GM21526 (cell line): Measurements from ENCODE around the gene NECAP2.

ENCODE experiments used
- ATAC-seq: cut with Tn5 transposase; IDR thresholded peaks from one replicate; pipeline ENCODE4 v1.9.1; 2021; ENCODE audit warnings: moderate library complexity; ENCODE audit not compliant: unreplicated experiment, low FRiP score

NECAP2 gene, protein sequence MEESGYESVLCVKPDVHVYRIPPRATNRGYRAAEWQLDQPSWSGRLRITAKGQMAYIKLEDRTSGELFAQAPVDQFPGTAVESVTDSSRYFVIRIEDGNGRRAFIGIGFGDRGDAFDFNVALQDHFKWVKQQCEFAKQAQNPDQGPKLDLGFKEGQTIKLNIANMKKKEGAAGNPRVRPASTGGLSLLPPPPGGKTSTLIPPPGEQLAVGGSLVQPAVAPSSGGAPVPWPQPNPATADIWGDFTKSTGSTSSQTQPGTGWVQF

GRCh38 chr1:16440470-16441281 lies at the start of gene NECAP2:
TSS of gene NECAP2 (plus strand) at chr1:16440724. CDS start at chr1:16440762, 38 bp downstream.
- peak; percentile 85 for ATAC-seq

DNA sequence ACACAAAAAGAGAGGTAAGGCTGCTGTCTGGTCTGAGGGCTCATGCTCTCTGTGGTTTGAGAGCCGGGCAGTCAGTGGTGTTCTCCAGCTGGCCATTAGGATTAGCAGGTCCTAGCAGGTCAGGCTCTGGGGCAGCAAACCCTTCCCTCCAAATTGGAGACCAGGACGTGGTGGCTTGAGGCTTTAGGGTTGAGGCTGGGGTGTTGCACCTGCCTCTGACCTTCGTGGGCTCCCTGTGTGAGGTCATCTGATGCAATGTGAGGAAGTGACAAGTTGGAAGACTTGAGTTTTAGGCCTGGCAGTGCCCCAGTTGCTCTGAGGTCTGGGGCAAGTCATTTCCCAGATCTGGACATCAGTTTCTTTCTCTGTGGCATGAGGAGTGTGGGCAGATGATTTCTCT lies 49.1 kb upstream of the NECAP2 start:
- no peak for ATAC-seq

- no peak for ATAC-seq
These were observed 47.6 kb upstream of the NECAP2 start for GRCh38 chr1:16392740-16393569.

DNA sequence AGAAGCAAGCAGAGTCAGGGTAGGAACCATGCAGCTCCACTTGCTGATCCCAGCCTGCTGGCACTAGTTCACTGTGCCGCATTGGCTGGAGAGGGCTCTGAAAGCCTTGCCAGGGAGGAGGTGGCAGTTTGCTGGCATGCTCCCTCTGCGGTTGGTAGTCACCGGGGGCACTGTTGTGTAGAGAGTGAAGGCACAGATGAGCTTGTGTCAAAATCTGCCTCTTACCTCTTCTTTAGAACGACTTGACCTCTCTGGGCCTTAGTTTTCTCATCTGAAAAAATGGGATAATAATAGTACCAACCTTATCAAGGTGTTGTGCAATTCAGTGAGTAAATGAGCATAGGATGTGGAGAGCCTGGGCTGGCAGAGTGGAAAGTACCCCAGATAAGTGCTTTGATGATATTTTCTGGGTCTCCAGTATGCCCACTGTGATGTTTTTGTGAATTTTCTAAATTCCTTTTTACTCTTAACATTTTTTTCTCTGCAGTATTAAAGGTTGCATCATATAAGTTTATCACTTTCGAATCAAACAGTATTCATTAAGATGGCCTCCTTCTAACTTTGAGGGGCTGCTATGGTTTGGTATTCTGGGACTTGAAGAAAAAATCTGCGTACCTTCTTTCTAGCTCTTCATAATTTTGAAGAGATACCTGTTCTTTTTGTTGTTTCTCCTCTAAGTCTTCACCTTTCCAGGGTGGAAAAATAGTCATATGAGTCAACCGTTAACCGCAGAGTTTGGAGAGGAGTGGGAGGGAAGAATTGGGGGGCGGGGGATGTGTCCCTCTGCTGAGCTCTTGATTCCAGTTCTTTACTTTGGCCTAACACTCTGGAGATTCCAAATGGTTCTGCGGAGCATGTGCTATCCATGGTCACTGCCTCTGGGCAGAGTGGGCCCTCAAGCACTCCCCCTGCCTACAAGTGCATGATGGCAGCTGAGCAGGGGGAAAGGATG lies 46.7 kb upstream of the NECAP2 start:
- ATAC-seq: no peak

- no peak for ATAC-seq
These were observed 45.5 kb upstream of the NECAP2 start for GRCh38 chr1:16394977-16395376.

GRCh38 chr1:16396591-16396990 lies 43.9 kb upstream of the NECAP2 start:
- ATAC-seq: no peak

- ATAC-seq: no peak
These were observed 43.4 kb upstream of the NECAP2 start for GRCh38 chr1:16397120-16397519.

DNA sequence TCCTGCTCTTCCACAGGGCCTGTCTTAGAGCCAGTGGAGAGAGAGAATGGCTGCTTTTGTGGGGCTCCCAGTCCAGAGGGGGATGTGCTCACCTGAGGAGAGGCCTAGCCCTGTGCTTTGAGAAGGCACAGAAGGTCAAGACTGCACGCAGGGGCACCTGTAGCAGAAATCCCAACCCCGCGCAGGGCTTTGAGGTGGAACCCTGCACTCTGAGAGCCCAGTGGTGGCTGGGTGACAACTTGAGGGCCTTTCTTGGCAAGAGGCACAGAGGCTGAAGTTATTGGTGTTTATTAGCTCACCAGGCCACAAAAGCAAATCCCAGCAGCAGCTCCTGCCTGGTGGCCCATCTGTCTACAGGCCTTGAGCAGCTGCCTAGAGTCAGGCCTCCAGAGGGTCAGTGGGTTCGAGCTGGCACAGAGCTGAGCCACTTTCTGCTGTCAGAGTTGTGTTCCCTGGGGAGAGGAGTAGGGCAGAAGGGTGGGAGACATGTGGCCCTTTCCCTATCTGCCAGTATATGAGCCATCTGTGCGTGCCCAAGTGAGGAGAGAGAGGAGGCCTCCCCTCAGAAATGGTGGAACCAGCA lies 42.1 kb upstream of the NECAP2 start:
- no peak for ATAC-seq

GRCh38 chr1:16402742-16403141 lies 37.8 kb upstream of the NECAP2 start:
- no peak for ATAC-seq

- no peak for ATAC-seq
These were observed 35.1 kb upstream of the NECAP2 start for GRCh38 chr1:16405441-16405840.

- no peak for ATAC-seq
These were observed 33.7 kb upstream of the NECAP2 start for GRCh38 chr1:16406868-16407267.

- ATAC-seq: no peak
These were observed 30.9 kb upstream of the NECAP2 start for GRCh38 chr1:16409536-16410152.

- ATAC-seq: no peak
These were observed 29.7 kb upstream of the NECAP2 start for GRCh38 chr1:16410803-16411202.

GRCh38 chr1:16413191-16413590 lies 27.3 kb upstream of the NECAP2 start:
- ATAC-seq: no peak

DNA sequence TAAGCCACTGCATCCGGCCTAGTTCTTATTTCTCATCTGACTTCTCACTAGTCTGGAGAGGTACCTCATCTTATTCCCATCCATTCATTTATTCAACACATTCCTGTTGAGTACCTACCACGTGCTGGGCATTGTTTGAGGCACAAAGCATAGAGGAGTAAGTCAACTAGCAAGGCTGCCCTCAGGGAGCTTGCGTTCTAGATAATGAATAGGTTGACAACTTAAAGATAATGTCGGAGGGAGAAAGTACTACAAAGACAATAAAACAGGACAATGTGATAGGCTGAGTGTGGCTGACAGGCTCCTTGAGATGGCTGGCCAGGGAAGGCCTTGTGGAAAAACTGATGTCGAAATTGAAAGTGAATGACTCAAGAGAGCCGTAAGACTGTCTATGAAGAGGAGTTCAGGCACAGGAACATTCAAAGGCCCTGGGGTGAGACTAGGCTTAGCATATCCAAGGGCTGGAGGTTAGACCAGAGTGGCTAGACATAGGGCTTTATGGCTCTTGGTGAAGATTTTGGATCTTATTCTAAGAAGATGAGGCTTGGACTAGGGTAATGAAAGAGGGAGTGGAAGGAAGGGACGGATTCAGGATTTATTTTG lies 21.6 kb upstream of the NECAP2 start:
- no peak for ATAC-seq

GRCh38 chr1:16420424-16421118 lies 20.0 kb upstream of the NECAP2 start:
- ATAC-seq: no peak

- ATAC-seq: no peak
These were observed 19.3 kb upstream of the NECAP2 start for GRCh38 chr1:16421201-16421600.

DNA sequence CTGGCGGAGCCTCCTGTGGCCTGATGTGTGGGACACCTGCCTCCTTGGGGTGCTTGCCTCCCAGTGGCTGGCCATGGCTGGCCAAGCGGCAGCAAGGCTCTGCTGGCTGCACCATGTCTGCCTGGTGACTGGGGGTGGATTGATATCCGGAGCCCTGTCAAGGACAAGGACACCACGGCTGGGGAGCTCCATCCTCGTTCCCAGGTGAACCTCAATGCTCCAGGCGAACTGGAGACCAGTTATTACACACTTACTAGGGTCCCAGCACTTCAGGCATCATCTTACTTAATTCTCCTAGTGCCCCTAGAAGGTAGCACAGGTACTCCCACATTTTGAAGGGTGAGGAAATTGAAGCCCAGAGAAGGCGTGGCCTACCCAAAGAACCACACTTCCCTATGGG lies 18.5 kb upstream of the NECAP2 start:
- no peak for ATAC-seq
